NCI-H146 treated with DMSO at 0.1 percent for 48 hours (cell line): ENCODE measurements around the gene MYL6B.
"Not testable (repeated sequence)": the region's sequence is repeated elsewhere in the genome, so short reads cannot be mapped to it uniquely, and the experiment has no call there.

Experiments
- DNase-seq: peaks from one replicate; lab custom pipeline; 2025; ENCODE audit not compliant: unreplicated experiment; lab: John Stamatoyannopoulos, UW

The MYL6B gene

GRCh38 chr12:56152132-56152755, at the start of gene MYL6B:
MYL6B (plus strand) TSS chr12:56152587; CDS start chr12:56153919, 1,332 bp downstream.
- peak; percentile 90 for DNase-seq

GRCh38 chr12:56102683-56103065, 49.7 kb upstream of the MYL6B start:
- no peak for DNase-seq

GRCh38 chr12:56103066-56103711, 49.2 kb upstream of the MYL6B start:
- DNase-seq, result no peak

- DNase-seq, result no peak
Measured at GRCh38 chr12:56103823-56104108, 48.6 kb upstream of the MYL6B start.

- DNase-seq, result peak; percentile 99
Measured at GRCh38 chr12:56104109-56104814, 48.1 kb upstream of the MYL6B start, which contains the start of gene PA2G4. PA2G4 (plus strand) TSS chr12:56104559; CDS start chr12:56104738, 179 bp downstream.

GRCh38 chr12:56104815-56105608, 47.4 kb upstream of the MYL6B start:
- DNase-seq, result no peak

GRCh38 chr12:56105609-56105902, 46.8 kb upstream of the MYL6B start:
- DNase-seq, result no peak

GRCh38 chr12:56107242-56107641, 45.1 kb upstream of the MYL6B start:
- DNase-seq, result no peak

GRCh38 chr12:56110571-56110970, 41.8 kb upstream of the MYL6B start:
- DNase-seq, result no peak

- DNase-seq, result no peak
Measured at GRCh38 chr12:56114084-56114483, 38.3 kb upstream of the MYL6B start.

GRCh38 chr12:56115329-56115728, 37.1 kb upstream of the MYL6B start:
- no peak for DNase-seq

- peak; percentile 96 for DNase-seq
Measured at GRCh38 chr12:56116267-56117081, 35.9 kb upstream of the MYL6B start, which contains the start of gene RPL41. RPL41 (plus strand) TSS chr12:56116633.

GRCh38 chr12:56117082-56117706, 35.2 kb upstream of the MYL6B start:
- not testable (repeated sequence) for DNase-seq

- peak; percentile 99 for DNase-seq
Measured at GRCh38 chr12:56117778-56118687, 34.4 kb upstream of the MYL6B start, which contains the start of gene ZC3H10. ZC3H10 (plus strand) TSS chr12:56118266; CDS start chr12:56120563, 2,297 bp downstream.

- no peak for DNase-seq
Measured at GRCh38 chr12:56118688-56119357, 33.6 kb upstream of the MYL6B start.

- DNase-seq, result peak; percentile 86
Measured at GRCh38 chr12:56119361-56119796, 33.0 kb upstream of the MYL6B start.

GRCh38 chr12:56120158-56120846, 32.1 kb upstream of the MYL6B start:
- DNase-seq, result no peak
